Parathyroid adenoma (tissue), 2 donors: ENCODE measurements around the gene WDR91.
"Not testable (repeated sequence)": the region's sequence is repeated elsewhere in the genome, so short reads cannot be mapped to it uniquely, and the experiment has no call there.

Experiments
- H2AFZ ChIP-seq: fragments of 300-600 bp; sonication (generic); one replicate; pipeline ENCODE4 v1.7.0; 2017; ENCODE audit warnings: antibody characterized with exemption, mild to moderate bottlenecking
- H3K27ac ChIP-seq: fragments of 300-600 bp; sonication (generic); one replicate; pipeline ENCODE4 v1.7.0; 2017
- H3K27me3 ChIP-seq: fragments of 300-600 bp; sonication (generic); one replicate; pipeline ENCODE4 v1.7.0; 2017; ENCODE audit warnings: low read length; ENCODE audit not compliant: control insufficient read depth, insufficient read depth
- H3K36me3 ChIP-seq: fragments of 300-600 bp; sonication (generic); one replicate; pipeline ENCODE4 v1.7.0; 2017; ENCODE audit warnings: low read length; ENCODE audit not compliant: control insufficient read depth, insufficient read depth
- H3K4me1 ChIP-seq: fragments of 300-600 bp; sonication (generic); one replicate; pipeline ENCODE4 v1.7.0; 2017; ENCODE audit warnings: control low read depth
- H3K4me2 ChIP-seq: fragments of 300-600 bp; sonication (generic); one replicate; pipeline ENCODE4 v1.7.0; 2017; ENCODE audit warnings: low read length
- H3K4me3 ChIP-seq: fragments of 300-600 bp; sonication (generic); one replicate; pipeline ENCODE4 v1.7.0; 2017; ENCODE audit warnings: low read depth, low read length
- H3K79me2 ChIP-seq: fragments of 300-600 bp; sonication (generic); one replicate; pipeline ENCODE4 v1.7.0; 2017; ENCODE audit warnings: control low read depth
- H3K9ac ChIP-seq: fragments of 300-600 bp; sonication (generic); one replicate; pipeline ENCODE4 v1.7.0; 2017; ENCODE audit warnings: mild to moderate bottlenecking
- H3K9me3 ChIP-seq: fragments of 300-600 bp; sonication (generic); one replicate; pipeline ENCODE4 v1.7.0; 2017; ENCODE audit warnings: low read length; ENCODE audit not compliant: control insufficient read depth
- TF ChIP-seq, protein P1 (sequence below): fragments of 300-600 bp; sonication (generic); IDR thresholded peaks from one replicate; pipeline ENCODE4 v1.7.0; 2017; ENCODE audit warnings: antibody characterized with exemption, mild to moderate bottlenecking
- donor health status: primary hyperparathyroidism.

The WDR91 gene

DNA sequence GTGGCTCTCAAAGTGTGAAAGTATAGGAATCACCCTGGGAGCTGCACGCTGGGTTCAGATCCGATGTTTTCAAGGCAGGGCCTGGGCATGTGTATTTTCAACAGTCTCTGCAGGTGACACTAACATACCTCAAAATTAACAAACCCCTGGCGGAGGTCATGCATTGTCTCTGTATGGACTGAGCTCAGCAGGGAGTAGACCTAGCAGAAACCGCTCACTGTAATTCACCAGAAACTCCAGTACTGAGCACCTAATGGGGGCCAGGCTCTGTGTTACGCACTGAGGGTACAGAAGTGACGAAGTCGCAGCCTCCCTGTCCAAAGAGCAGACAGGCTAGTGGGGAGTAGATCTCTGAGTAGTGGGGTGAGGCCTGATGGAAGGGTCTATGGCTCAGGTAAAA, 27.9 kb upstream of the WDR91 start:
- H2AFZ ChIP-seq, result no peak overlapping the region
- no peak overlapping the region for H3K4me3 ChIP-seq
- no peaks in the 10 kb centered on the region for H3K9me3 ChIP-seq
- no peaks in the 10 kb centered on the region for H3K4me1 ChIP-seq
- H3K4me2 ChIP-seq, result no peak overlapping the region
- no peaks in the 10 kb centered on the region for H3K27me3 ChIP-seq
- TF ChIP-seq, protein P1, sequence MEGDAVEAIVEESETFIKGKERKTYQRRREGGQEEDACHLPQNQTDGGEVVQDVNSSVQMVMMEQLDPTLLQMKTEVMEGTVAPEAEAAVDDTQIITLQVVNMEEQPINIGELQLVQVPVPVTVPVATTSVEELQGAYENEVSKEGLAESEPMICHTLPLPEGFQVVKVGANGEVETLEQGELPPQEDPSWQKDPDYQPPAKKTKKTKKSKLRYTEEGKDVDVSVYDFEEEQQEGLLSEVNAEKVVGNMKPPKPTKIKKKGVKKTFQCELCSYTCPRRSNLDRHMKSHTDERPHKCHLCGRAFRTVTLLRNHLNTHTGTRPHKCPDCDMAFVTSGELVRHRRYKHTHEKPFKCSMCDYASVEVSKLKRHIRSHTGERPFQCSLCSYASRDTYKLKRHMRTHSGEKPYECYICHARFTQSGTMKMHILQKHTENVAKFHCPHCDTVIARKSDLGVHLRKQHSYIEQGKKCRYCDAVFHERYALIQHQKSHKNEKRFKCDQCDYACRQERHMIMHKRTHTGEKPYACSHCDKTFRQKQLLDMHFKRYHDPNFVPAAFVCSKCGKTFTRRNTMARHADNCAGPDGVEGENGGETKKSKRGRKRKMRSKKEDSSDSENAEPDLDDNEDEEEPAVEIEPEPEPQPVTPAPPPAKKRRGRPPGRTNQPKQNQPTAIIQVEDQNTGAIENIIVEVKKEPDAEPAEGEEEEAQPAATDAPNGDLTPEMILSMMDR, result no peak
- no peak overlapping the region for H3K27ac ChIP-seq
- H3K9ac ChIP-seq, result no peak overlapping the region
- no peaks in the 10 kb centered on the region for H3K79me2 ChIP-seq
- no peaks in the 10 kb centered on the region for H3K36me3 ChIP-seq

DNA sequence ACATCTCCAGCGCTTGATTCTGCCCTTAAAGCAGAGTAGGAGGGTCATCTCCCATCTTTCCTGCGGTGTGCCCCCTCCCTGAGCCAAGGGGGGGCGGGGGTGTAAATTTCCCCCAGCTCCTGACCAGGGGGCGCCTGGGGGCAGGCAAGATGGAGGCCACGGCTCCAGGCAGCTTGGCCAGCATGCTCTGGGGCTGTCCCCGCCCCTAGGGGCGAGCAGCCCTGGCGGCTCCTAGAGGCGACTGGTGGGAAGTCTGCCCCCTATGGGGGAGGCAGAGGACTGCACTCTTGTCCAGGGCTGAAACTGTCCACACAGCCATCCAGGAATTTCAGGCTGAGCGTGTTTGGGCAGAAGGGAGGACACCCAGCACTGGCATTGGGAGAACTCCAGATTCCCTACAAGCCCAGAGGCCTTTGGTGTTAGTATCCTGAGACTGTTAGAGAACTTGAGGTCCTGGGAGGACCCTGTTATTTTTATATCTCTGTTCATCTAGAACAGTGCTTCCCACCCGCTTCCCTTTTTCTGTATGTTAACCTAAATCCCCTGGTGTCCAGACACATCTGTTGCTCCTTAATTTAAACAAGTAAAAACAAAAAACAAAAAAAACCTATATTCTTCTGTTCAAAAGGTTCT, 26.9 kb upstream of the WDR91 start:
- no peaks in the 10 kb centered on the region for H3K9me3 ChIP-seq
- TF ChIP-seq, protein P1, result no peak
- no peaks in the 10 kb centered on the region for H3K36me3 ChIP-seq
- no peak overlapping the region for H3K4me2 ChIP-seq
- no peak overlapping the region for H3K4me3 ChIP-seq
- H2AFZ ChIP-seq, result no peak overlapping the region
- H3K27me3 ChIP-seq, result no peaks in the 10 kb centered on the region
- H3K4me1 ChIP-seq, result no peaks in the 10 kb centered on the region
- no peaks in the 10 kb centered on the region for H3K79me2 ChIP-seq
- H3K27ac ChIP-seq, result no peak overlapping the region
- no peak overlapping the region for H3K9ac ChIP-seq

DNA sequence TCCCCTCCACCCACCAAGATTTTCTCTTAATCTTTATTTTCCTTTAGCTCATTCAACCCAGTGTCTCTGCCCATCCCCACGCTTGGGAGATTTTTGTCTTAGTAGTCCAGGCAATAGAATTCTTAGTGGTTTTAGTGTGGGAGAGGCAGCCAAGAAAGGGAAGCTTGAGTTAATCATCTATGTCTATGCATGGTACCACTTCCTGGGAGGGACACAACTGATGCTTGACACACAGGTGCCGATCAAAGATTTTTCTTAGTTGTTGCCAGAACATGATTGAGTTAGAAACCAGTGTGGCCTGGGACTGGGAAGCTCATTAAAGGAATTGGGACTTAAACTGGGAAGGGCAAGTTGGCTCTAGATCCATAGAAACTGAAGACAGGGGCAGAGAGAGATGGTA, 25.4 kb upstream of the WDR91 start:
- TF ChIP-seq, protein P1, result no peak
- Histone ChIP-seq H3K79me2 (no peaks in the 10 kb centered on the region), H3K4me3 (no peak overlapping the region), H3K27me3 (no peaks in the 10 kb centered on the region), H3K36me3 (no peaks in the 10 kb centered on the region), H3K4me1 (no peaks in the 10 kb centered on the region), H3K9me3 (no peaks in the 10 kb centered on the region), H3K9ac (no peak overlapping the region), H2AFZ (no peak overlapping the region), H3K27ac (no peak overlapping the region), H3K4me2 (no peak overlapping the region)

GRCh38 chr7:135235841-135236240, 24.5 kb upstream of the WDR91 start:
- Histone ChIP-seq H3K4me3 (no peak overlapping the region), H3K9ac (no peak overlapping the region), H3K4me1 (no peaks in the 10 kb centered on the region), H3K4me2 (no peak overlapping the region), H3K27me3 (no peaks in the 10 kb centered on the region), H3K36me3 (no peaks in the 10 kb centered on the region), H3K79me2 (no peaks in the 10 kb centered on the region), H3K9me3 (no peaks in the 10 kb centered on the region), H2AFZ (no peak overlapping the region), H3K27ac (no peak overlapping the region)
- TF ChIP-seq, protein P1, result no peak

DNA sequence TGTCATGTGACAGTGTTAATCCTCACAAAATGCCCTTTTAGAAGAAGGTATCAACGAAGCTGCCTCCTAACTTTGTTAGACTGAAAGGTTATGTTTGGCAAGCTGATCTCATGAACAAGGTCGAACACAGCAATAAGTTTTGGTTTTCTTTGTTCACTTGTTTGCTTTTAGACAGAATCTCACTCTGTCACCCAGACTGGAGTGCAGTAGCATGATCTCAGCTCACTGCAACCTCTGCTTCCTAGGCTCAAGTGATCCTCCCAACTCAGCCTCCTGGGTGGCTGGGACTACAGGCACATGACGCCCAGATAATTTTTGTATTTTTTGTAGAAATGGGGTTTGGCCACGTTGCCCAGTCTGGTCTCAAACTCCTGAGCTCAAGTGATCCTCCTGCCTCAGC, 23.4 kb upstream of the WDR91 start:
- TF ChIP-seq, protein P1, result no peak
- Histone ChIP-seq H3K9ac (no peak overlapping the region), H3K27ac (no peak overlapping the region)

GRCh38 chr7:135234095-135234494, 22.8 kb upstream of the WDR91 start:
- not testable (repeated sequence) for H3K4me3 ChIP-seq, H3K36me3 ChIP-seq, H3K9me3 ChIP-seq, H3K9ac ChIP-seq, H3K27me3 ChIP-seq, H2AFZ ChIP-seq, H3K4me1 ChIP-seq, H3K4me2 ChIP-seq, H3K27ac ChIP-seq, H3K79me2 ChIP-seq

More for the DNA sequence above, 23.4 kb upstream of the WDR91 start:
- no peak overlapping the region for H2AFZ ChIP-seq
- no peaks in the 10 kb centered on the region for H3K79me2 ChIP-seq
- H3K36me3 ChIP-seq, result no peaks in the 10 kb centered on the region
- no peak overlapping the region for H3K4me2 ChIP-seq
- no peaks in the 10 kb centered on the region for H3K4me1 ChIP-seq
- H3K27me3 ChIP-seq, result no peaks in the 10 kb centered on the region
- no peaks in the 10 kb centered on the region for H3K9me3 ChIP-seq
- H3K4me3 ChIP-seq, result no peak overlapping the region
